ENCODE results near the gene PHF8.

DNA sequence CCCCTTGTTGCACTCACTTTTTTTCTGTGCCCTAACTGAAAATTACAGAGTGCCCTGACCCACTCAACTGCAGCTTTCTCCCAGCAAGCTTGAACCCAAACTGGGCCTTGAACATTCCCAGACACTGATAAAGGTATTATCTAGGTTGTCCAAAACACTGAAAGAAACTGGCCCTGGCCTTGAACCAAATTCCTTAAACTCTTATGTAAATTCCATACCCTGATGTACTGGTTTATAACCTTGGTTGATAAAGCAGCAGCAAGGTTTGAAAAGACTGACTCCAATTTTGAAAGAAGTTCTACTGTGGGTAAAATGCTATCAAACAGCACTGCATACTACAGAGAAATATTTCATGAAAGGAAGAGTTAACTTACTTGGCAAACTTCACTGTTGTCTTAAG is 125.6 kb downstream of the PHF8 start:
- TF ChIP-seq, protein P1, sequence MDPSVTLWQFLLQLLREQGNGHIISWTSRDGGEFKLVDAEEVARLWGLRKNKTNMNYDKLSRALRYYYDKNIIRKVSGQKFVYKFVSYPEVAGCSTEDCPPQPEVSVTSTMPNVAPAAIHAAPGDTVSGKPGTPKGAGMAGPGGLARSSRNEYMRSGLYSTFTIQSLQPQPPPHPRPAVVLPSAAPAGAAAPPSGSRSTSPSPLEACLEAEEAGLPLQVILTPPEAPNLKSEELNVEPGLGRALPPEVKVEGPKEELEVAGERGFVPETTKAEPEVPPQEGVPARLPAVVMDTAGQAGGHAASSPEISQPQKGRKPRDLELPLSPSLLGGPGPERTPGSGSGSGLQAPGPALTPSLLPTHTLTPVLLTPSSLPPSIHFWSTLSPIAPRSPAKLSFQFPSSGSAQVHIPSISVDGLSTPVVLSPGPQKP (IDR thresholded peaks at IDR 0.05; ENCODE audit: low read depth, low read length): no peak
- TF ChIP-seq CHD2 (IDR thresholded peaks at IDR 0.05; ENCODE audit: low read length, partially characterized antibody): no peak
- TF ChIP-seq, protein P2, sequence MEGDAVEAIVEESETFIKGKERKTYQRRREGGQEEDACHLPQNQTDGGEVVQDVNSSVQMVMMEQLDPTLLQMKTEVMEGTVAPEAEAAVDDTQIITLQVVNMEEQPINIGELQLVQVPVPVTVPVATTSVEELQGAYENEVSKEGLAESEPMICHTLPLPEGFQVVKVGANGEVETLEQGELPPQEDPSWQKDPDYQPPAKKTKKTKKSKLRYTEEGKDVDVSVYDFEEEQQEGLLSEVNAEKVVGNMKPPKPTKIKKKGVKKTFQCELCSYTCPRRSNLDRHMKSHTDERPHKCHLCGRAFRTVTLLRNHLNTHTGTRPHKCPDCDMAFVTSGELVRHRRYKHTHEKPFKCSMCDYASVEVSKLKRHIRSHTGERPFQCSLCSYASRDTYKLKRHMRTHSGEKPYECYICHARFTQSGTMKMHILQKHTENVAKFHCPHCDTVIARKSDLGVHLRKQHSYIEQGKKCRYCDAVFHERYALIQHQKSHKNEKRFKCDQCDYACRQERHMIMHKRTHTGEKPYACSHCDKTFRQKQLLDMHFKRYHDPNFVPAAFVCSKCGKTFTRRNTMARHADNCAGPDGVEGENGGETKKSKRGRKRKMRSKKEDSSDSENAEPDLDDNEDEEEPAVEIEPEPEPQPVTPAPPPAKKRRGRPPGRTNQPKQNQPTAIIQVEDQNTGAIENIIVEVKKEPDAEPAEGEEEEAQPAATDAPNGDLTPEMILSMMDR (IDR thresholded peaks at IDR 0.05): no peak
- TF ChIP-seq, protein P3, sequence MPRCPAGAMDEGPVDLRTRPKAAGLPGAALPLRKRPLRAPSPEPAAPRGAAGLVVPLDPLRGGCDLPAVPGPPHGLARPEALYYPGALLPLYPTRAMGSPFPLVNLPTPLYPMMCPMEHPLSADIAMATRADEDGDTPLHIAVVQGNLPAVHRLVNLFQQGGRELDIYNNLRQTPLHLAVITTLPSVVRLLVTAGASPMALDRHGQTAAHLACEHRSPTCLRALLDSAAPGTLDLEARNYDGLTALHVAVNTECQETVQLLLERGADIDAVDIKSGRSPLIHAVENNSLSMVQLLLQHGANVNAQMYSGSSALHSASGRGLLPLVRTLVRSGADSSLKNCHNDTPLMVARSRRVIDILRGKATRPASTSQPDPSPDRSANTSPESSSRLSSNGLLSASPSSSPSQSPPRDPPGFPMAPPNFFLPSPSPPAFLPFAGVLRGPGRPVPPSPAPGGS (IDR thresholded peaks at IDR 0.05): no peak
- TF ChIP-seq, protein P4, sequence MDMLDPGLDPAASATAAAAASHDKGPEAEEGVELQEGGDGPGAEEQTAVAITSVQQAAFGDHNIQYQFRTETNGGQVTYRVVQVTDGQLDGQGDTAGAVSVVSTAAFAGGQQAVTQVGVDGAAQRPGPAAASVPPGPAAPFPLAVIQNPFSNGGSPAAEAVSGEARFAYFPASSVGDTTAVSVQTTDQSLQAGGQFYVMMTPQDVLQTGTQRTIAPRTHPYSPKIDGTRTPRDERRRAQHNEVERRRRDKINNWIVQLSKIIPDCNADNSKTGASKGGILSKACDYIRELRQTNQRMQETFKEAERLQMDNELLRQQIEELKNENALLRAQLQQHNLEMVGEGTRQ (IDR thresholded peaks at IDR 0.05): no peak
- no peak for TF ChIP-seq FOXS1 (CRISPR knock-in tag; IDR thresholded peaks at IDR 0.05)
- TF ChIP-seq EP300 (IDR thresholded peaks at IDR 0.05): no peak
- no peak for TF ChIP-seq HDAC2 (IDR thresholded peaks at IDR 0.05)
- TF ChIP-seq NFE2L2 (conservative IDR thresholded peaks at IDR 0.05; ENCODE audit: low read length): no peak
- no peak for TF ChIP-seq POLR2A (IDR thresholded peaks at IDR 0.05; ENCODE audit: low read length)
- TF ChIP-seq BHLHE40 (IDR thresholded peaks at IDR 0.05; ENCODE audit: low read depth, low read length): no peak
- TF ChIP-seq RAD21 (conservative IDR thresholded peaks at IDR 0.05 in 1 of 2, IDR thresholded peaks at IDR 0.05 in 1 of 2): no peak
- no peak for TF ChIP-seq KDM1A (IDR thresholded peaks at IDR 0.05; ENCODE audit: low read depth)
- TF ChIP-seq, protein P5, sequence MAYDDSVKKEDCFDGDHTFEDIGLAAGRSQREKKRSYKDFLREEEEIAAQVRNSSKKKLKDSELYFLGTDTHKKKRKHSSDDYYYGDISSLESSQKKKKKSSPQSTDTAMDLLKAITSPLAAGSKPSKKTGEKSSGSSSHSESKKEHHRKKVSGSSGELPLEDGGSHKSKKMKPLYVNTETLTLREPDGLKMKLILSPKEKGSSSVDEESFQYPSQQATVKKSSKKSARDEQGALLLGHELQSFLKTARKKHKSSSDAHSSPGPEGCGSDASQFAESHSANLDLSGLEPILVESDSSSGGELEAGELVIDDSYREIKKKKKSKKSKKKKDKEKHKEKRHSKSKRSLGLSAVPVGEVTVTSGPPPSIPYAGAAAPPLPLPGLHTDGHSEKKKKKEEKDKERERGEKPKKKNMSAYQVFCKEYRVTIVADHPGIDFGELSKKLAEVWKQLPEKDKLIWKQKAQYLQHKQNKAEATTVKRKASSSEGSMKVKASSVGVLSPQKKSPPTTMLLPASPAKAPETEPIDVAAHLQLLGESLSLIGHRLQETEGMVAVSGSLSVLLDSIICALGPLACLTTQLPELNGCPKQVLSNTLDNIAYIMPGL (CRISPR knock-in tag; IDR thresholded peaks at IDR 0.05; ENCODE audit: borderline replicate concordance): no peak

Measured in A549 (cell line).